Activated CD4-positive, alpha-beta T cell treated with anti-CD3 and anti-CD28 coated beads, Interleukin-2, amount 50 U/mL, for 16 hours (primary cell): ENCODE measurements around the gene NFKBIE.
A peak's percentile ranks its signal among the peaks of the same experiment; 100 is the strongest.

Experiments
- DNase-seq: peaks from one replicate; pipeline ENCODE4 v3.0.0-alpha.2; 2020

NFKBIE gene

DNA sequence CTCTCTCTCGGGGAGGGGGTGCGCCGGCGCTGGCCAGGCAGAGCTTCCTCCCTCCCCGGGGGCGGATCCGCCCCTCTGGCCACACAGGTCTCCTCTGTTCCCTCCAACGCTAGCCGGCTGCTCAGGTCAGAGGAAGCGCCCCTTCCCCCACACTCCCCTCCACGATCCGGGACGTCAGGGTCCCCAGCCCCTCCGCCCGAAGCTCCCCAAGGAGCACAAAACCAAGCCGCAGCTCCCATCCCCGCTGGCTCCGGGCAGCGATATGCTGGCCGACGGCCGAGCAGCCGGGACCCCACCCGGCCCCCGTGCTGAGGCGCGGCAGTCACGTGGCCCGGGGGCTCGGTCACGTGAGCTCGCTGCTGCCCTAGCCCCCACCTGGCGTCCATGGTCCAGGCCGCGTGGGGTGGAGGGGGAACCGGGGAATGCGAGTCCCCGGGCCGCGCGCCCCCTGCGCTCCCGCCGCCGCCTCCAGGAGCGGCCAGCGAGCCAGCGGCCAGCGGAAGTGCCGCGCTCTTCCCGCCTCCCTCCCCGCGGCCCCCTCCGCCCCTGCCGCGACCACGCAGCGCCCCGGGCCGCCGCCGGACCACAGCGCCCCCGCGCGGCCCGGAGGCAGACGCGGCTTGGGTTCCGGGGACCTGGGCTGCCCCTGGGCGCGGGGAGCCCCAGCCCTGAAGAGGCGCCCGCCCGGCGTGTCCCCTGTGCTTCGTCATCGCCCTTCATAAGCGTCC lies 8.2 kb downstream of the NFKBIE start, which contains the start of gene SLC35B2:
Gene SLC35B2, minus strand, starts transcription at position 504 of the 728 bp plus-strand sequence. Its CDS starts 118 bp downstream, at position 386.
- peak; percentile 66 for DNase-seq

- DNase-seq = no peak
Observed at GRCh38 chr6:44256775-44257024, 8.7 kb downstream of the NFKBIE start.

DNA sequence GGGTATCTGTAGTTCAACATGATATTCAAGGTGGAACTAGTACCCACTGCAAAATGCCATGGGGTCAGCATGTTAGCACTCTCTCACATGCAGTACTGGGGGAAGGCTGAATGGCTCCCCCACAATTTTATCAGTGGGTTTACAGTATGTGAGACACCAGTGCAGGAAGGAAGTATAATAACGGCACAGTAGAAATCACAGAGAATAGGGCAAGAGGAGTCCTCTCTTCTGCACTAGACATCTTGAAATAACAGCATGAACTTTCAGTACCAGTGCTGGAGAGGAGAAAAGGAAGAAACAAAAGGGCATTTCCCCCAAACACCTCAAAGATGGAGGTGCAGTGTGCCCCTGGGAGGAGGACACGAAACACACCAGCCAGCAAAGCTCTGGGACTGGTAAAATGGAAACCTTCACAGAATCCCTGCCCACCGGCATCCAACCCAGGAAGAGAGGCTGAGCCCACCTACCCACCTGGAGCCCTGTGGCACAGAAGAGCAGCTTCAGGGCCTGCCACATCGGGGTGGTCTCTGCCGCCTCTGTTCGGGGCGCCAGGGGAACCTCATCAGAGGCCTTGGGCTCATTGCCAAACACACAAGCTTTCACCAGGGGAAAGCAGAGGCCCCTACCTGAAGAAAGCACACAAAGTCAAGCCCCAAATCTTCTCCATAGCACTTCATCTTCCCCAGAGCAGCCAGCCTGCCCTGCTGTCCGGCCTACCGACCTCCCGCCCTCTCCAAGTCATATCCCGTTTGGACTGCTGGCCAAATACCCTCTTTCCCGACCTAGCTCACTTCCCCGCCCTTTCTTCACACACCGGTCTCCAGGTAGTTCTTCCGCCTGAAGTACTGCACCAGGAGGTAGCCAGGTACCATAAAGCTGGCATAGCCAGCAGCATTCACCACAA lies 9.2 kb downstream of the NFKBIE start:
- DNase-seq = no peak

- peak; percentile 44 for DNase-seq
Observed at GRCh38 chr6:44255105-44255808, 10.1 kb downstream of the NFKBIE start.

DNA sequence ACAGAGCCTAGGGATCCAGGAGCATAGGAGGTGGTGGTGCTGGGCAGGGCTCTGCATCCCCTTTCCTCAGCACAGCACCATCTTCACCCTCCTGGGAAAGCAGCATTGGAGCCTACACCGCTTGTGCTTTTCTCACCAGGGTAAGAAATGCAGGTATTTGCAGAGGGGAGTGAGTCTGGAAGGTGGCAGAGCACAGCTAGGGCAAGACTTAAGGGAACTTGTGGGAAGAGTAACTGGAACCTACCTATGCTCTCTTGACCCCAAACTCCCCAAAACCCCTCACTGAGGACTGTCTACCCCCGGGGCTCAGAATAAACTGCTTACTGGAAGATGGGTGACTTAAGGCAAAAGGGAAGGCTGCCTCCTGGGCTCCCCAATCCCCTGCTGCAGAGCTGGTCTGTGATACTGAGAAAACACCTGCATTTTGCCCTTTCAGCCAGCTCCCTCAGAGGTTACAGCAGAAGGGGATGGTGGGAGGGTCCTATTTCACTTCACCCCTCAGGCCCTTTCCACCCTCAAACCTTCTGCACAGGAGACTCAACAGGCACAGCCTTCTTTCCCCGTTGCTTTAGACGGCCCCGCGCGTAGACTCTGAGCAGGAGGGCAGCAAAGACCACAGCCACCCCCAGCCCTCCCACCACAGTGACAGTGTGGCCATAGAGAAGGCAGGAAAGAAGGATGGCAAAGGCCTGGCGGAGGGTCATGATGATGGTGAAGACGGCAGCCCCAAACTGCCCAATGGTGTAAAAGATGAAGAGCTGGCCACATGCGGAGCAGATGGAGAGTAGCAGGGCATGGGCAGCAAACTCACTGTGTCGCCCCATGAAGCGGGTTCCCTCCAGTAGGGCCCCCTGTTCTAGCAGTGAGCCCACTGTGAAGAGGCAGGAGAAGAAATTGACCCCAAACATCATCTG lies 10.9 kb downstream of the NFKBIE start:
- DNase-seq = peak; percentile 40

- peak; percentile 71 for DNase-seq
Observed at GRCh38 chr6:44253307-44254101, 11.8 kb downstream of the NFKBIE start.

DNA sequence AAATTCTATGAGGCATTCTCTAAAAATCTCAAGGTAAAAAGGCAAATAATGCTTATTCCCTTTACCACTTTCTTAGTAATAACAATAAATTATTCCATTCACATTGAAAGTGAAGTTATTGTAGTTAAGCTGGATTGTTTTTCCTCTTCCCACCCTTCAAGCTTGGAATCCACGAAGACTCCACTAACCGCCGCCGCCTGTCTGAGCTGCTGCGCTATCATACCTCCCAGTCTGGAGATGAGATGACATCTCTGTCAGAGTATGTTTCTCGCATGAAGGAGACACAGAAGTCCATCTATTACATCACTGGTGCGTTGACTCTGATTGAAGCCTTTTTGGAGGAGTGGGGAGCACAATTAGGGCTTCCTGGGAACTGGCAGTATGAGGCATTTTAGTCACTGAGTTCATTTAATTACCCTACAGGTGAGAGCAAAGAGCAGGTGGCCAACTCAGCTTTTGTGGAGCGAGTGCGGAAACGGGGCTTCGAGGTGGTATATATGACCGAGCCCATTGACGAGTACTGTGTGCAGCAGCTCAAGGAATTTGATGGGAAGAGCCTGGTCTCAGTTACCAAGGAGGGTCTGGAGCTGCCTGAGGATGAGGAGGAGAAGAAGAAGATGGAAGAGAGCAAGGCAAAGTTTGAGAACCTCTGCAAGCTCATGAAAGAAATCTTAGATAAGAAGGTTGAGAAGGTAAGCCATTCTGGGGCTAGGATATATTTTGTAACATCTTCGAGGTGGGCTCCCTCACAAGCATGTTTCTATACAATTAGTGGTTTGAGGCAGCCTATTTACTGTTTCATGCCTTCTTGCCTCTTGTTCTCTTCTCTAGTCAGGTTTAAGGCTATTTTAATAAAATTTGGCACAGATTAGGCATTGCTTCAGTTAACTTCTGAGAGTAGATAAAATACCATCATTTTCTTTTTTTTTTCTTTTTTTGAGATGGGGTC lies 13.5 kb downstream of the NFKBIE start:
- DNase-seq = no peak

DNA sequence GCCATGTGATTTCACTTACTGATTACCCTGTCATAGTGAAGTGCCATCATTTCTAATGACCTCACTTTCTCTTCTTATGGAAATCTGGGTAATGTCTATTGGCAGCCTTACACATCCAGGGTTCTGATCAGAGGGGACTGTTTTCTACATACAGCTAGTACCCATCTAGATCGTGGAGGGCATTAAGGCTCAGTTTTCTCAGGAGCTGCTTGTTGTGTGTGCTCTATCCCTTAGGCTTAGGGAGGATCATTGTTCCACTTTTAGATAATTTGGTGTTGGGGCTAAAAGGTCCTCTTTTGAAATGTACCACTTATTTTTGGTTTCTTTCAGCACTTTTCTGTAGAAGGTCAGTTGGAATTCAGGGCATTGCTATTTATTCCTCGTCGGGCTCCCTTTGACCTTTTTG lies 14.6 kb downstream of the NFKBIE start:
- no peak for DNase-seq

DNA sequence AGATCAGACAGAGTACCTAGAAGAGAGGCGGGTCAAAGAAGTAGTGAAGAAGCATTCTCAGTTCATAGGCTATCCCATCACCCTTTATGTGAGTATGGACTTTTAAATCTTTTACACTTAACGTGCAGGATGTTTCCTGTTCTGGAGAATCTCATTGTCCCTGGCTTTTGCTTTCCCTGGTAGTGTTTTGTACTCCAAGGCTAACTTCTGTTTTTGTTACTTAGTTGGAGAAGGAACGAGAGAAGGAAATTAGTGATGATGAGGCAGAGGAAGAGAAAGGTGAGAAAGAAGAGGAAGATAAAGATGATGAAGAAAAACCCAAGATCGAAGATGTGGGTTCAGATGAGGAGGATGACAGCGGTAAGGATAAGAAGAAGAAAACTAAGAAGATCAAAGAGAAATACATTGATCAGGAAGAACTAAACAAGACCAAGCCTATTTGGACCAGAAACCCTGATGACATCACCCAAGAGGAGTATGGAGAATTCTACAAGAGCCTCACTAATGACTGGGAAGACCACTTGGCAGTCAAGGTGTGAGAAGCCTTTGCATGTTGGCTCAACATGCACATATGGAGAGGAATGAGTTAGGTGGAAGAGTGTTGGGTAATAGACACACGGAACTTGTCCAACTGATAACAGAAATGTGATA lies 15.2 kb downstream of the NFKBIE start:
- no peak for DNase-seq

GRCh38 chr6:44249082-44249748 lies 16.1 kb downstream of the NFKBIE start:
- DNase-seq = no peak

GRCh38 chr6:44248579-44248978 lies 16.8 kb downstream of the NFKBIE start:
- no peak for DNase-seq

DNA sequence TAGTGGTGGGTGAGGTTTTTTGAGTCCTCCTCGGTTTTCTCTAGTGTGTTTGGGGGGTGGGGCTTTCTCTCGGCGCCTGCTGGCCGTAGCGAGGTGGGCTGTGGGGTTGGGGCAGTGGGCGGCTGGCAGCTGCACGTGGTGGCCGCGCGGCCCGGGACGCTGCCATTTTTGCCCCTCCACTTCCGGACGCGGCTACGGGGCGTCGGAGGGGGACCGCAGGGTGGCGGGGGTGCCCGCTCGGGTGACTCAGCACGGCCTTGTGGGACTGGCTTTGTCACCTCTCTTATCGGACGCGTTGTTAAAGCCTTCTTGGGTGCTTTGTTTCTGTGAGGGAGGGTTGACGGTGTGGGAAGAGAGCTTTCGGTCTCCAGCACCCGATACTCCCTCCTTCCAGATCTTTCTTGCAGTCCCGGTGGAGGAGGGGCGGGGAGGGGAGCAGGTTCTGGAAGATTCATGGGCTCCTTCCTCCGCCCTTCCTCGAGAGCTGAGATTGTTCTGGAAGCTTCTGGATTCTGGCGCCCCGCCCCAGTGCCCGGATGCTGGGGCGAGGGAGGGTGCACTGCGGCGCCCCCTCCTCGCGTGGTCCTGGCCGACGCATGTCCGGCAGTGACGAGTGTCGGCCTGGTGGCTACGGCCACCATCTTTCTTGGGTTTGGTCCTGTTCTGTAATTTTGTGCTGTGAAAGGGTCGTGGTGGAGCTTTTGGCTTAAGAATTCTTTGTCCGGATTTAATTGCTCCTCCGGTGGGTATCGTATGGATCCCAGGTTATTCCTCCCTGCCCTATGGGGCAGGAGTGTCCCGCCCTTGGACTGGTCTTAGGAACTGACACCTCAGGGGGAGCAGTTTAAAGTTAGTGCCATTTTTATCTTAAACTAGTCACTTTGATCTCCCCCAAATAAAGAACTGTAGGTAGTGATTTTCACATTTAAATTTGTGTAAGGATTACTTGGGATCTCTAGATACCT lies 17.7 kb downstream of the NFKBIE start:
- DNase-seq = peak; percentile 85

DNA sequence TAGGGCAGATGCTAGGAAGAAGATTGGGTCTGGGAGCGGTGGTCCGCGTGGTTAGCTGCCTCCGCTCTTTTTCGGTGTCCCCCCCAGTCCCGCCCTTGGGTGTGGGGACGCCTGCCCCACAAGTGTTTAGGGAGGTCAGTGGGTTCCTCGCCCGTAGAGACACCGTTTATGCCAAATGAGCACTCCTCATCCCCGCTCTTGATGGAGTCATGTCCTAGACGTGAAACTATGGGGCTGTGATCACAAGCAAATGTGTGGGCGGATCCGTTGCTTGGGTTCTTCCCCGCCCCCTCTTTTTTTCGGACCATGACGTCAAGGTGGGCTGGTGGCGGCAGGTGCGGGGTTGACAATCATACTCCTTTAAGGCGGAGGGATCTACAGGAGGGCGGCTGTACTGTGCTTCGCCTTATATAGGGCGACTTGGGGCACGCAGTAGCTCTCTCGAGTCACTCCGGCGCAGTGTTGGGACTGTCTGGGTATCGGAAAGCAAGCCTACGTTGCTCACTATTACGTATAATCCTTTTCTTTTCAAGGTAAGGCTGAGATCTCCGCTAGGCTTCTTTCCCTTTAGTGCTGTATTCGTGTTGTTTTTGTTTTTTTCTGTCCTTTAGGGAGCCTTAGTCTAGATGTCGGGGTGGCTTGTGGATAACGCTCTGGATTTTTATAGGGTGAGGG lies 18.6 kb downstream of the NFKBIE start, which contains the start of gene HSP90AB1:
Gene HSP90AB1, plus strand, starts transcription at position 439 of the 675 bp plus-strand sequence. CDS start 1,529 bp downstream, outside the sequence.
- DNase-seq = peak; percentile 99

GRCh38 chr6:44245912-44246662 lies 19.3 kb downstream of the NFKBIE start:
- DNase-seq = peak; percentile 87

DNA sequence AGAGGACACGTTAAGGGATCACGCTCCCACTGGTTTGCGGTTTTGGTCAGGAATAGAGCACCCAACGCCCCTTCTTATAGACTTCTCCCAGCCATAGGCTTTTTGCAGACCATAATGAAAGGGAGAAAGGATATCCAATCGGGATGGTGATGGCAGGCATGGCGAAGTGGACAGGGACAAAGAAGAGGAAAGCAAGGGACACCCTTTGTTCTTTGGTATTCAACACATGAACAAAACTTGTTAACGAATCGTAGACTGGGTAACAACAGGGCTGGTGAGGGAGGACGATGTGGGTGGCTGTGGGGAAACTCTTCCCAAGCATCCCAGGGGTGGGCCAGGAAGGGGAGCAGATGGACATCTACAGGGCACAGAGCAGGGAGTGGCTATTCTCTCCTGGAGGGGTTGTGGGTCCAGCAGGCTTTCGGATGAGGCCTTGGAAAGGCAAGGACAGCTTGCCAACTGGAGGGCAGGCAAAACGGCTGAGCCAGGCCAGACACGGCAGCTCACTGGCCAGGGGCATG lies 19.9 kb downstream of the NFKBIE start:
- DNase-seq = no peak

GRCh38 chr6:44243345-44243744 lies 22.0 kb downstream of the NFKBIE start:
- no peak for DNase-seq
